ENCODE measurements around the gene TBX10.
"Not testable (repeated sequence)": the region's sequence is repeated elsewhere in the genome, so short reads cannot be mapped to it uniquely, and the experiment has no call there.

The TBX10 gene

GRCh38 chr11:67664696-67665540 lies 25.4 kb upstream of the TBX10 start:
- Histone ChIP-seq H3K27ac (no peak overlapping the region), H3K4me2 (no peak overlapping the region), H3K9ac (no peak overlapping the region), H4K20me1 (peaks cover 12% of the 10 kb centered on the region; the same call in 1 of the 2 replicates), H3K36me3 (no peaks in the 10 kb centered on the region), H3K27me3 (no peaks in the 10 kb centered on the region), H3K9me3 (no peaks in the 10 kb centered on the region), H3K4me1 (peaks cover 48% of the 10 kb centered on the region), H3K4me3 (no peak overlapping the region)
- no peak for TF ChIP-seq Cebpa-rat (IDR thresholded peaks at IDR 0.05)

GRCh38 chr11:67664213-67664585 lies 24.6 kb upstream of the TBX10 start:
- Histone ChIP-seq H4K20me1 (peaks cover 12% of the 10 kb centered on the region; the same call in 1 of the 2 replicates), H3K9ac (no peak overlapping the region), H3K36me3 (no peaks in the 10 kb centered on the region), H3K4me1 (peaks cover 46% of the 10 kb centered on the region), H3K4me2 (no peak overlapping the region), H3K27me3 (no peaks in the 10 kb centered on the region), H3K27ac (no peak overlapping the region), H3K4me3 (no peak overlapping the region), H3K9me3 (no peaks in the 10 kb centered on the region)
- TF ChIP-seq Cebpa-rat (IDR thresholded peaks at IDR 0.05), result no peak

GRCh38 chr11:67663532-67664212 lies 24.1 kb upstream of the TBX10 start:
- Histone ChIP-seq H3K9ac (no peak overlapping the region), H3K4me1 (peaks cover 46% of the 10 kb centered on the region), H3K27me3 (no peaks in the 10 kb centered on the region), H3K4me3 (no peak overlapping the region), H3K36me3 (no peaks in the 10 kb centered on the region), H3K9me3 (no peaks in the 10 kb centered on the region), H4K20me1 (peaks cover 12% of the 10 kb centered on the region; the same call in 1 of the 2 replicates), H3K4me2 (no peak overlapping the region), H3K27ac (no peak overlapping the region)
- TF ChIP-seq Cebpa-rat (IDR thresholded peaks at IDR 0.05), result no peak

- no peaks in the 10 kb centered on the region for H3K27me3 ChIP-seq
- H3K4me1 ChIP-seq, result peaks cover 42% of the 10 kb centered on the region
- no peak overlapping the region for H3K27ac ChIP-seq
- no peak overlapping the region for H3K4me3 ChIP-seq
- no peak for TF ChIP-seq Cebpa-rat (IDR thresholded peaks at IDR 0.05)
- peaks cover 12% of the 10 kb centered on the region; the same call in 1 of the 2 replicates for H4K20me1 ChIP-seq
- H3K9me3 ChIP-seq, result peaks cover 4% of the 10 kb centered on the region; the same call in 1 of the 2 replicates
- H3K4me2 ChIP-seq, result no peak overlapping the region
- H3K9ac ChIP-seq, result no peak overlapping the region
- no peaks in the 10 kb centered on the region for H3K36me3 ChIP-seq
These were observed 23.4 kb upstream of the TBX10 start for GRCh38 chr11:67662835-67663531.

- no peaks in the 10 kb centered on the region for H3K27me3 ChIP-seq
- TF ChIP-seq Cebpa-rat (IDR thresholded peaks at IDR 0.05), result no peak
- H3K36me3 ChIP-seq, result no peaks in the 10 kb centered on the region
- H3K9ac ChIP-seq, result no peak overlapping the region
- no peak overlapping the region for H3K4me3 ChIP-seq
- H3K4me1 ChIP-seq, result peaks cover 35% of the 10 kb centered on the region
- H3K9me3 ChIP-seq, result peaks cover 11% of the 10 kb centered on the region
- H3K27ac ChIP-seq, result no peak overlapping the region
- H3K4me2 ChIP-seq, result no peak overlapping the region
- H4K20me1 ChIP-seq, result peaks cover 7% of the 10 kb centered on the region; the same call in 1 of the 2 replicates
These were observed 22.7 kb upstream of the TBX10 start for GRCh38 chr11:67662142-67662834.

- not testable (repeated sequence) for H3K36me3 ChIP-seq
These were observed 21.2 kb upstream of the TBX10 start for GRCh38 chr11:67660752-67661151.

GRCh38 chr11:67659651-67660165 lies 20.1 kb upstream of the TBX10 start:
- not testable (repeated sequence) for H3K27ac ChIP-seq, H3K4me3 ChIP-seq

More at GRCh38 chr11:67660752-67661151, 21.2 kb upstream of the TBX10 start:
- H3K27me3 ChIP-seq, H3K27ac ChIP-seq, H3K4me3 ChIP-seq, H3K9ac ChIP-seq, H3K4me2 ChIP-seq, H4K20me1 ChIP-seq: not testable (repeated sequence)
- Histone ChIP-seq H3K4me1 (peaks cover 19% of the 10 kb centered on the region), H3K9me3 (peaks cover 27% of the 10 kb centered on the region)

GRCh38 chr11:67657300-67657699 lies 17.7 kb upstream of the TBX10 start:
- no peaks in the 10 kb centered on the region for H3K36me3 ChIP-seq
- H4K20me1 ChIP-seq, result no peaks in the 10 kb centered on the region
- TF ChIP-seq Cebpa-rat (IDR thresholded peaks at IDR 0.05), result no peak
- H3K4me2 ChIP-seq, result no peak overlapping the region
- peaks cover 50% of the 10 kb centered on the region for H3K9me3 ChIP-seq
- H3K9ac ChIP-seq, result no peak overlapping the region
- H3K4me3 ChIP-seq, result no peak overlapping the region
- no peak overlapping the region for H3K27ac ChIP-seq
- H3K27me3 ChIP-seq, result no peaks in the 10 kb centered on the region
- peaks cover 10% of the 10 kb centered on the region for H3K4me1 ChIP-seq

More at GRCh38 chr11:67659651-67660165, 20.1 kb upstream of the TBX10 start:
- H3K36me3 ChIP-seq, H3K9ac ChIP-seq, H3K27me3 ChIP-seq, H3K4me2 ChIP-seq, H4K20me1 ChIP-seq: not testable (repeated sequence)
- H3K4me1 ChIP-seq, result peaks cover 16% of the 10 kb centered on the region
- peaks cover 37% of the 10 kb centered on the region for H3K9me3 ChIP-seq

- Histone ChIP-seq H3K9me3 (peaks cover 50% of the 10 kb centered on the region), H3K36me3 (no peaks in the 10 kb centered on the region), H3K27me3 (no peaks in the 10 kb centered on the region), H4K20me1 (no peaks in the 10 kb centered on the region), H3K9ac (no peak overlapping the region), H3K4me2 (no peak overlapping the region), H3K27ac (no peak overlapping the region), H3K4me1 (peaks cover 17% of the 10 kb centered on the region), H3K4me3 (no peak overlapping the region)
- TF ChIP-seq Cebpa-rat (IDR thresholded peaks at IDR 0.05), result no peak
These were observed 16.8 kb upstream of the TBX10 start for GRCh38 chr11:67656278-67656922.

Data from BLaER1 (cell line).